OCI-LY1 (cell line): Measurements from ENCODE around the gene FAF1.
"Not testable (repeated sequence)": the region's sequence is repeated elsewhere in the genome, so short reads cannot be mapped to it uniquely, and the experiment has no call there.

Experiments used
- H2AFZ ChIP-seq: fragments of 200-600 bp; sonication (generic), shearing (Covaris generic); 2 replicates; pipeline ENCODE4 v1.6.0; 2014; ENCODE audit warnings: antibody characterized with exemption, mild to moderate bottlenecking, low read length
- H3F3A ChIP-seq: fragments of 200-600 bp; sonication (generic), shearing (Covaris generic); 2 replicates; pipeline ENCODE4 v1.6.0; 2014; ENCODE audit warnings: mild to moderate bottlenecking, antibody characterized with exemption, low read length, moderate library complexity; ENCODE audit not compliant: insufficient read depth
- H3K27ac ChIP-seq: fragments of 200-600 bp; sonication (generic); 2 replicates; pipeline ENCODE4 v1.5.1; 2014; ENCODE audit warnings: low read length, mixed run types, mild to moderate bottlenecking, low read depth; ENCODE audit not compliant: poor library complexity, severe bottlenecking
- H3K27me3 ChIP-seq: fragments of 200-600 bp; sonication (generic); 2 replicates; pipeline ENCODE4 v1.6.0; 2014; ENCODE audit warnings: antibody characterized with exemption, mild to moderate bottlenecking, low read length, moderate library complexity; ENCODE audit not compliant: insufficient read depth
- H3K36me3 ChIP-seq: fragments of 200-600 bp; sonication (generic); 2 replicates; pipeline ENCODE4 v1.6.1; 2014; ENCODE audit warnings: mild to moderate bottlenecking, antibody characterized with exemption, low read length, moderate library complexity, mixed read lengths; ENCODE audit not compliant: insufficient read depth
- H3K4me1 ChIP-seq: fragments of 200-600 bp; sonication (generic); 2 replicates; pipeline ENCODE4 v1.5.1; 2014; ENCODE audit warnings: mild to moderate bottlenecking, low read length, moderate library complexity; ENCODE audit not compliant: insufficient read depth, severe bottlenecking
- H3K4me2 ChIP-seq: fragments of 200-600 bp; sonication (generic), shearing (Covaris generic); 2 replicates; pipeline ENCODE4 v1.6.1; 2014; ENCODE audit warnings: low read length
- H3K4me3 ChIP-seq: fragments of 200-600 bp; sonication (generic); 2 replicates; pipeline ENCODE4 v1.5.1; 2014; ENCODE audit warnings: low read length, low read depth, mild to moderate bottlenecking, mixed read lengths; ENCODE audit not compliant: poor library complexity, severe bottlenecking
- H3K79me2 ChIP-seq: fragments of 200-600 bp; shearing (Covaris generic); 2 replicates; pipeline ENCODE4 v1.6.1; 2016; ENCODE audit warnings: mixed run types, low read length, mixed read lengths; ENCODE audit not compliant: insufficient read depth
- H3K9ac ChIP-seq: fragments of 200-600 bp; sonication (generic), shearing (Covaris generic); 2 replicates; pipeline ENCODE4 v1.6.1; 2014; ENCODE audit warnings: mild to moderate bottlenecking, low read length, mixed read lengths
- H3K9me2 ChIP-seq: fragments of 200-600 bp; sonication (generic), shearing (Covaris generic); 2 replicates; pipeline ENCODE4 v1.6.1; 2014; ENCODE audit warnings: low read depth, mild to moderate bottlenecking, low read length, mixed read lengths
- H3K9me3 ChIP-seq: fragments of 200-600 bp; shearing (Covaris generic); 2 replicates; pipeline ENCODE4 v1.6.1; 2014; ENCODE audit warnings: low read length, mixed read lengths
- H4K20me1 ChIP-seq: fragments of 200-600 bp; sonication (generic), shearing (Covaris generic); 2 replicates; pipeline ENCODE4 v1.6.0; 2016; ENCODE audit warnings: mild to moderate bottlenecking, low read length; ENCODE audit not compliant: insufficient read depth
- EZH2 ChIP-seq: fragments of 200-600 bp; sonication (generic), shearing (Covaris generic); IDR thresholded peaks from 2 replicates; pipeline ENCODE4 v1.8.0; 2017; ENCODE audit warnings: borderline replicate concordance, mixed run types, mild to moderate bottlenecking, antibody characterized with exemption, low read length, moderate library complexity, mixed read lengths
- TF ChIP-seq, protein P1 (sequence below): fragments of 200-600 bp; sonication (generic), shearing (Covaris generic); IDR thresholded peaks from 2 replicates; pipeline ENCODE4 v1.5.1; 2017; ENCODE audit warnings: mild to moderate bottlenecking, antibody characterized with exemption, low read length, moderate library complexity, mixed read lengths

FAF1 gene

DNA sequence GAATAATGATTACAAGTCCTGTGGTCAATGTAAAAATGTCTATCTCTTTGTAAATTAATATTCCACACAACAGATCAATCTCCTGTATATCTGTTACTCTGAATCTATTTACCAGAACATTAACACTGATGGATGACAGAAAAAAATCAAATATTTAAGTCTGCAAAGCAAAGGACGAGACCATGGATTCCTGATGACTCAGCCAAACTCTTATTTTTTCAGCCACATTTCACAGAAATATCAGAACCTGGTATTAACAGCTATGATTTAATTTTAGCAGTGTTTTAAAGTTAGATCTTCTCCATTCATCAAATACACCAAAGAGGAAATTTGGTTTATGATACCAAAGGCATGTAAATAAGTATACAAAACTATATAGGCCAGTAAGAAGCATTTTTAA, 46.1 kb downstream of the FAF1 start:
- Histone ChIP-seq H4K20me1 (no peaks in the 10 kb centered on the region; the same call in 1 of the 2 replicates), H3K9ac (no peak overlapping the region), H3K27me3 (no peaks in the 10 kb centered on the region), H3F3A (no peaks in the 10 kb centered on the region), H3K9me3 (no peaks in the 10 kb centered on the region), H3K9me2 (no peaks in the 10 kb centered on the region), H2AFZ (no peak overlapping the region), H3K79me2 (peaks cover 60% of the 10 kb centered on the region), H3K27ac (no peak overlapping the region), H3K4me2 (no peak overlapping the region), H3K4me3 (no peak overlapping the region), H3K36me3 (peaks cover 28% of the 10 kb centered on the region; the same call in 1 of the 2 replicates), H3K4me1 (peaks cover 21% of the 10 kb centered on the region)
- TF ChIP-seq EZH2, result no peak
- TF ChIP-seq, protein P1, sequence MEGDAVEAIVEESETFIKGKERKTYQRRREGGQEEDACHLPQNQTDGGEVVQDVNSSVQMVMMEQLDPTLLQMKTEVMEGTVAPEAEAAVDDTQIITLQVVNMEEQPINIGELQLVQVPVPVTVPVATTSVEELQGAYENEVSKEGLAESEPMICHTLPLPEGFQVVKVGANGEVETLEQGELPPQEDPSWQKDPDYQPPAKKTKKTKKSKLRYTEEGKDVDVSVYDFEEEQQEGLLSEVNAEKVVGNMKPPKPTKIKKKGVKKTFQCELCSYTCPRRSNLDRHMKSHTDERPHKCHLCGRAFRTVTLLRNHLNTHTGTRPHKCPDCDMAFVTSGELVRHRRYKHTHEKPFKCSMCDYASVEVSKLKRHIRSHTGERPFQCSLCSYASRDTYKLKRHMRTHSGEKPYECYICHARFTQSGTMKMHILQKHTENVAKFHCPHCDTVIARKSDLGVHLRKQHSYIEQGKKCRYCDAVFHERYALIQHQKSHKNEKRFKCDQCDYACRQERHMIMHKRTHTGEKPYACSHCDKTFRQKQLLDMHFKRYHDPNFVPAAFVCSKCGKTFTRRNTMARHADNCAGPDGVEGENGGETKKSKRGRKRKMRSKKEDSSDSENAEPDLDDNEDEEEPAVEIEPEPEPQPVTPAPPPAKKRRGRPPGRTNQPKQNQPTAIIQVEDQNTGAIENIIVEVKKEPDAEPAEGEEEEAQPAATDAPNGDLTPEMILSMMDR, result no peak

- H3K9me2 ChIP-seq, H3K27ac ChIP-seq, H3K4me1 ChIP-seq, H3K4me2 ChIP-seq, H3F3A ChIP-seq, H4K20me1 ChIP-seq, H3K4me3 ChIP-seq, H3K9me3 ChIP-seq, H3K9ac ChIP-seq, H2AFZ ChIP-seq, H3K27me3 ChIP-seq: not testable (repeated sequence)
- Histone ChIP-seq H3K36me3 (peaks cover 24% of the 10 kb centered on the region; the same call in 1 of the 2 replicates), H3K79me2 (peaks cover 31% of the 10 kb centered on the region)
Measured at GRCh38 chr1:50910356-50910755, 49.7 kb downstream of the FAF1 start.

GRCh38 chr1:50907610-50908009, 52.5 kb downstream of the FAF1 start:
- H3K9me3 ChIP-seq, H3K4me3 ChIP-seq, H3F3A ChIP-seq, H3K36me3 ChIP-seq, H3K4me1 ChIP-seq, H4K20me1 ChIP-seq, H3K4me2 ChIP-seq, H3K27ac ChIP-seq, H3K27me3 ChIP-seq, H3K9ac ChIP-seq, H3K9me2 ChIP-seq, H2AFZ ChIP-seq: not testable (repeated sequence)
- peaks cover 24% of the 10 kb centered on the region for H3K79me2 ChIP-seq

GRCh38 chr1:50906050-50906449, 54.0 kb downstream of the FAF1 start:
- not testable (repeated sequence) for H3K4me2 ChIP-seq, H2AFZ ChIP-seq, H3K9me2 ChIP-seq, H3K36me3 ChIP-seq, H4K20me1 ChIP-seq, H3K4me3 ChIP-seq, H3K9ac ChIP-seq, H3K4me1 ChIP-seq, H3K27me3 ChIP-seq, H3K27ac ChIP-seq, H3K9me3 ChIP-seq, H3F3A ChIP-seq
- H3K79me2 ChIP-seq, result peaks cover 27% of the 10 kb centered on the region

DNA sequence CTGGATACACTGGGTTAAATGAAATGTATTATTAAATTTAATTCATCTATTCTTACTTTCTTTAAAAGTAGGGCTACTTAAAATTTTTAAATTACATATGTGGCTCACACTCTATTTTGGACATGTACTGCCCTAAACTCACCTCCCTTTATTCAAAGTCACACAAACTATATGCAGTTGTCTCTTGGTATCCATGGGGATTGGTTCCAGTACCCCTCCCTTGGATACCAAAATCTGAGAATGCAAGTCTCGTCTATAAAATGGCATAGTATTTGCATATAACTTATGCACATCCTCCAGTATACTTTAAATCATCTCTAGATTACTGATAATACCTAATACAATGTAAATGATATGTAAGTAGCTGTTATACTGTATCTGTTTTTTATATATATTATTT, 57.6 kb downstream of the FAF1 start:
- H3K9me3 ChIP-seq, result no peaks in the 10 kb centered on the region
- TF ChIP-seq EZH2, result no peak
- TF ChIP-seq, protein P1, result no peak
- no peaks in the 10 kb centered on the region for H3K36me3 ChIP-seq
- no peaks in the 10 kb centered on the region for H3K4me1 ChIP-seq
- no peaks in the 10 kb centered on the region for H3F3A ChIP-seq
- H3K27ac ChIP-seq, result no peak overlapping the region
- no peaks in the 10 kb centered on the region for H3K27me3 ChIP-seq
- no peak overlapping the region for H3K4me2 ChIP-seq
- no peaks in the 10 kb centered on the region for H4K20me1 ChIP-seq
- H3K9me2 ChIP-seq, result no peaks in the 10 kb centered on the region
- H3K79me2 ChIP-seq, result peaks cover 54% of the 10 kb centered on the region
- no peak overlapping the region for H3K9ac ChIP-seq
- H2AFZ ChIP-seq, result no peak overlapping the region
- H3K4me3 ChIP-seq, result no peak overlapping the region
